HUES64 (cell line): ENCODE results near the gene ACTR2.

Source experiments
- H3K27ac ChIP-seq: 2 replicates; pipeline ENCODE4 v1.7.0; 2013; ENCODE audit warnings: low read depth, low read length, inconsistent platforms
- H3K27me3 ChIP-seq: 2 replicates; pipeline ENCODE4 v1.6.1; 2013; ENCODE audit warnings: mild to moderate bottlenecking, low read length; ENCODE audit not compliant: insufficient read depth
- H3K36me3 ChIP-seq: 2 replicates; pipeline ENCODE4 v1.6.1; 2013; ENCODE audit warnings: mild to moderate bottlenecking, low read length; ENCODE audit not compliant: insufficient read depth
- H3K4me1 ChIP-seq: 2 replicates; pipeline ENCODE4 v1.6.1; 2013; ENCODE audit warnings: mild to moderate bottlenecking, low read length, moderate library complexity; ENCODE audit not compliant: insufficient read depth
- H3K4me3 ChIP-seq: 2 replicates; pipeline ENCODE4 v1.5.1; 2013; ENCODE audit warnings: mild to moderate bottlenecking, low read length, moderate library complexity
- H3K9ac ChIP-seq: 2 replicates; pipeline ENCODE4 v1.6.1; 2013; ENCODE audit warnings: mild to moderate bottlenecking, low read depth, low read length
- H3K9me3 ChIP-seq: 2 replicates; pipeline ENCODE4 v1.6.1; 2013; ENCODE audit warnings: low read depth, low read length; ENCODE audit not compliant: insufficient read depth
- WGBS: fragments of 150-250, 120-280 bp; methylation state at CpG from one replicate; pipeline ENCODE4 v1.1.7; 2013; ENCODE audit warnings: missing lambda C conversion rate; 5-methylcytosine and 5-hydroxymethylcytosine counted together

ACTR2 gene

DNA sequence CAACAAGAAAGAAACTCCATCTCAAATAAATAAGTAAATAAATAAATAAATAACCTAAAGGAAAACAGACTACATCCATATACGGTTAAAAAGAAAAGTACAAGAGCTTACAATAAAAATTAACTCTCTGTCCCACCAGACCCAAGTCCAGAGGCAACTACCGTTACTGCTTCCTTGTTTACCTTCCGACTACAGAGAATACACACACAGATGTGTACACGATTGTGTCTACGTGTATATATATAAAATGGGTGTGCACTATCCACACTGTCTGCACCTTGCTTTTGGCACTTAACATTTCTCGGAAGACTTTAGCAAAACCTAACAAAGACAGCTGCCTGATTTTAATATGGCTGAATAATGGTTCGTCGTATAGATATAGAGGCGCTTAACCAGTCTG, 69.9 kb downstream of the ACTR2 start:
- H3K27me3 ChIP-seq, result no peaks in the 10 kb centered on the region

DNA sequence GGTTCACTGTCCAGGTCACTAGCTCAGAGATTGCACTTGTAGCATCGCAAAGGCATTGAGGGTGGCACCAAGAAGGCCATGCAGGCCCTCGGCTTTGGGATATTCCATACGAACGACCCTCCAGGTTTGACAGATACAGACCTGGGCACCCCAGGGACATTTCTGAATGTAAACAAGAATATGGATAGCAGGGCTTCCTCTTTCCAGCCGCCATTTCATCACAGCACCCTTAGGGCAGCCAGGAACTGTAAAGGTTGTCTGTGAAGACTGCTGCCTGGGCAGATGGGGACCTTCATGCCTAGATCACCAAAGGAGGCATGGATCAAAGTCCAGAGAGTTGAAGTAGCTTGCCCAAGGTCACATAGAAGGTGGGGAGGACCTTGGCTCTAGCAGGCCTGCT, 70.5 kb downstream of the ACTR2 start:
- Histone ChIP-seq H3K27me3 (no peaks in the 10 kb centered on the region), H3K9ac (no peak overlapping the region), H3K4me3 (no peak overlapping the region), H3K27ac (no peak overlapping the region), H3K36me3 (no peaks in the 10 kb centered on the region), H3K9me3 (no peaks in the 10 kb centered on the region), H3K4me1 (peaks cover 27% of the 10 kb centered on the region; the same call in 1 of the 2 replicates)
- WGBS, result 94% methylated on average over 5 of the region's 5 CpGs

More for the DNA sequence above, 69.9 kb downstream of the ACTR2 start:
- H3K4me3 ChIP-seq, result no peak overlapping the region
- H3K27ac ChIP-seq, result no peak overlapping the region
- no peaks in the 10 kb centered on the region for H3K9me3 ChIP-seq
- H3K4me1 ChIP-seq, result peaks cover 27% of the 10 kb centered on the region; the same call in 1 of the 2 replicates
- H3K36me3 ChIP-seq, result no peaks in the 10 kb centered on the region
- no peak overlapping the region for H3K9ac ChIP-seq
- WGBS, result 97% methylated on average over 7 of the region's 9 CpGs

DNA sequence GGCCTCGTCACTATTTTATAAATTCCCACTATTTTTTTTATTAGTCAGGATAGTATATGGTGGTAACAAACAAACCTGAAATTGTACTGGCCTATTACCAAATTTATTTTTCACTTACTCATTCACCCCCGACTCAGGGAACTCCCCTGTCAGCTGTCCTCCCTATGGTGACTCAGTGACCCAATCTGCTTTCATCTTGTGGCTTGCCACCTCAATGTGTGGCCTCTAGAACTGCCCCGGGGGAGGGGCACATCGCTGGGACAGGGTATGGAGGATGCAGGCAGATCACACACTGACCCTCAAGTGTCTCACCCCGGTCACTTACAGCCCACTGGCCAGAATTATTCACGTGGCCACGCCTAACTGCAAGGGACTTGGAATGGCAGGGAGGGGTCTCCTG, 71.6 kb downstream of the ACTR2 start:
- no peaks in the 10 kb centered on the region for H3K36me3 ChIP-seq
- no peak overlapping the region for H3K27ac ChIP-seq
- H3K4me3 ChIP-seq, result no peak overlapping the region
- no peaks in the 10 kb centered on the region for H3K27me3 ChIP-seq
- peaks cover 22% of the 10 kb centered on the region; the same call in 1 of the 2 replicates for H3K4me1 ChIP-seq
- H3K9me3 ChIP-seq, result no peaks in the 10 kb centered on the region
- 78% methylated on average over 6 of the region's 7 CpGs for WGBS
- H3K9ac ChIP-seq, result no peak overlapping the region

DNA sequence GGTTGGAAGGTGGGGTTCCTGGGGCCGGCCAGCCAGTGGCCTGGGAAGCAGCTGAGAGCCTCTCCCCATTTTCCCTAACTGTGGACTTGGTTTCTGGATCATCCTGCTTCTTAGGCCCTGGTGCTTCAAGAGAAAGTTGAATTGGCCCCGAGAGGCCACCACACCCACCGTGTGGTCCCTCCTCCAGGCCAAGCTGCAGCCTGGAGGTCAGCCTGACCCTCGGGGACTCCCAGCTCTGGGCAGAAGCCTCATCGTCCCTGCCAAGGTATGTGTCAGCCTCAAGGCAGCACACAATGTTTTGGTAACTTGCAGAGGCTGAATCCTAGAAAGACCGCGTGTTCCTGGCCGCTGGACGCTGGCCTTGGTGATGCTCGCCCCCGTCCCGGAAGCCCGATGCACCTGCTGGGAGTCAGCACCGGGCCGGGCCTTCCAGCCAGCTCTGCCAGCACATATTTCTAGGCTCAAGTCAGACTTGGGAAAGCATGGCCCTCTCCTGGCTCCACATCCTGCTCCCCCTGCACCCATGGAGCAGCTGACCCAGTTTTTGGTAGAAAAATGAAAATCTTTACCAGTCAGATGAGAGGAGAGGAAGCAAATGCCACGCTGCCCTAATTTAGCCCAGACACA, 72.6 kb downstream of the ACTR2 start:
- Histone ChIP-seq H3K4me1 (peaks cover 19% of the 10 kb centered on the region; the same call in 1 of the 2 replicates), H3K9me3 (no peaks in the 10 kb centered on the region), H3K4me3 (no peak overlapping the region), H3K27me3 (no peaks in the 10 kb centered on the region), H3K9ac (no peak overlapping the region), H3K36me3 (no peaks in the 10 kb centered on the region), H3K27ac (peak overlapping the region; percentile 15; the same call in 1 of the 2 replicates)
- 71% methylated on average over 16 of the region's 16 CpGs for WGBS

DNA sequence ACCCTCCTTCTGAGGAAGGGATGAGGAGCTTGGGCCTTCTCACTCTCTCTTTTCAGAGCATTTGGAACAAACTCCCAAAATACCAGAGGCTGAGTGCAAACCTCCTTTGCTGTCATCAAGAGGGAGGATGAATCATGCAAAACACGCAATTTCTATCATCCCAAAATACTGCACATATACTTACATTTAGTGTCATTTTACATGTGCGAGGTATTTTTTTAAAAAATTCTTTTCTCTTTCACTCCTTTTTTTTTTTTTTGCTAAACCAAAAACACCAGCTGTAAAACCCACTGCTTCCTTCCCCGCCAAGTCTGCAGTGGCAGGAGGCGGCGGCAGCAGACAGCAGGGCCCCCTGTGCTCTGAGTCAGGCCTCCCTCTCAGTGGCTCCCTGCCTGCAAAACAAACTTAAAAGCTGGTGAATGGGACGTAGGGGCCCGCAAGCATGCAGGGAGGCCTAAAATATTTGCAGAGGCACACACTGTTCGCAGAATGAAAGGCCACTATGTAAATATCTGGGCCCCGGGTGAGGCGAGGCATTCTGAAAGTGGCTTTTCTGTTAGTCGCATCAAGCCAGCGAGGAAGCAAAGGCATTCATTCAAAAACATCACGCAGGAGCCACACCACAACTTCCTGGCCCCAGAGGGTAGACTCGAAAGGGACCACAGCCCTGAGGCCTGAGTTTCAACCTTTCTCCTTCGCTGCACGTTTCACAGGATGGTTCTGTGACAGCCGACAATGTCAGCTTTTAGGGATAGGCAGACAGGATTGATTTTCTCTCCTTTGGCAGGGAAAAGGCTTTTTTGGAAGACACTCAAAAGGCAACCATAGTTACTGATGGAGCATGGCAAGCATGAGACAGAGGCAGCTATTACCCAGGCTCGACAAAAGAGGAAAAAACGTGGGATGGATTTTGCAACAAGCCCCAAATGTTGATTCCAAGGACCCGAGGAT, 73.4 kb downstream of the ACTR2 start:
- WGBS, result 29% methylated on average over 20 of the region's 20 CpGs
- peaks cover 19% of the 10 kb centered on the region; the same call in 1 of the 2 replicates for H3K4me1 ChIP-seq
- H3K27ac ChIP-seq, result peak overlapping the region; percentile 15; the same call in 1 of the 2 replicates
- no peaks in the 10 kb centered on the region for H3K36me3 ChIP-seq
- no peak overlapping the region for H3K9ac ChIP-seq
- no peaks in the 10 kb centered on the region for H3K9me3 ChIP-seq
- H3K4me3 ChIP-seq, result no peak overlapping the region
- H3K27me3 ChIP-seq, result no peaks in the 10 kb centered on the region

DNA sequence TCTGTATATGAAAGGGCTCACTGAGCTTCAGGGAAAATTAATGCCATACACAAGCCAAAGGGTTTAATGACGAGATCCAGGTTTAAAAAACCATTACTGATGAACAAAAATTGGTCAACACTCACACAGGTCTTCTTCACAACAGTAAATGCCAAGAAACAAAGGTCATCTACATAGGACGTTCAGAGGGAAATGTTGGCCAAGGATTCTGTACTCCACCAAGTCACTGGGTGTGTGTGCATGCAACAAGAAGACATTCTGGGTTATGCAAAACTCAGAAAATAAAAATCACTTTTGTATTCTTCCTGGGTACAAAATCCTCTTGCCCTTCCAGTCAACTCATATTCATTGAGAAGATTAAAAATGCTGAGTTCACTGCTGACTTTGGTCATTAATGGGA, 78.3 kb downstream of the ACTR2 start:
- no peak overlapping the region for H3K9ac ChIP-seq
- WGBS, result 90% methylated on average over 2 of the region's 2 CpGs
- H3K27me3 ChIP-seq, result no peaks in the 10 kb centered on the region
- peaks cover 14% of the 10 kb centered on the region; the same call in 1 of the 2 replicates for H3K4me1 ChIP-seq
- peaks cover 9% of the 10 kb centered on the region; the same call in 1 of the 2 replicates for H3K36me3 ChIP-seq
- H3K9me3 ChIP-seq, result no peaks in the 10 kb centered on the region
- H3K27ac ChIP-seq, result no peak overlapping the region
- no peak overlapping the region for H3K4me3 ChIP-seq

DNA sequence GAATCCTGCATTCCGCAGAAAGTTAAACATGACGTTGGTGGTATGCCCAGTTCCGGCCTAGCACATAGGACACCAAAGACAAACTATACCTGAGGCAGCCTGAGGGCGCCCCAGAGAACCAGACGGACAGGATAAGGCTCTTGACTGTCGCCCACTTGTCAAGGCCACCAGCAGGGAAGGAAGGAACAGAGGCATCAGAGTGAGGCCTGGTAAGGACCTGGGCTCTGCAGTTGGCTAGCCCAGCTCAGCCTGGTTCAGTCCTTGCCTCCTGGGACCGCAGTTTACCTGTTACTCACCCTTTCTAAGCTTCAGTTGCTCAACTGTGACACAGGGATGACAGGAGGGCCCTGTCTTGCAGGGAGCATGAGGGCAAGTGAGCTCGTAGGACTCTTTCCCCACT, 82.1 kb downstream of the ACTR2 start:
- H3K27ac ChIP-seq, result no peak overlapping the region
- H3K27me3 ChIP-seq, result no peaks in the 10 kb centered on the region
- no peak overlapping the region for H3K4me3 ChIP-seq
- H3K36me3 ChIP-seq, result peaks cover 38% of the 10 kb centered on the region
- H3K9ac ChIP-seq, result no peak overlapping the region
- 94% methylated on average over 8 of the region's 8 CpGs for WGBS
- no peaks in the 10 kb centered on the region for H3K4me1 ChIP-seq
- no peaks in the 10 kb centered on the region for H3K9me3 ChIP-seq

DNA sequence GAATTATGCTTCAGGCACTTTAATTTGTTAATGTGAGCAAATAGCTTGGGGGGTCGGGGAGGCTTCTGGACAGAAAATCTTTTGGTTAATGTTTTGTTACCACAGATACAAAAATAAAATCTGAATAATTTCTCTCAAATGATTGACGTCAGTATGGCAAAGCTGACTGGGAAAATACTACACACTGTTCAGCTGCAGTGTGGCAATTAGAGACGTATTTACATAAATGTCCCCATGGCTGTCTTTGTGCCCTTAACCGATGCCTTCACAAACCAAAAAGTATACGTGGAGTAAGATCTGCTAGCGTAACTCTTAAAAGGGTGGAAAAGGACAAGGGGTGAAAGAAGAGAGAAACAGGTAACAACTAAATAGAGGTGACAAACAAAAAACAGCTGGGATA, 83.4 kb downstream of the ACTR2 start:
- Histone ChIP-seq H3K9me3 (no peaks in the 10 kb centered on the region), H3K27me3 (no peaks in the 10 kb centered on the region), H3K27ac (no peak overlapping the region), H3K36me3 (peaks cover 48% of the 10 kb centered on the region), H3K9ac (no peak overlapping the region), H3K4me3 (no peak overlapping the region), H3K4me1 (no peaks in the 10 kb centered on the region)
- 98% methylated on average over 6 of the region's 6 CpGs for WGBS

DNA sequence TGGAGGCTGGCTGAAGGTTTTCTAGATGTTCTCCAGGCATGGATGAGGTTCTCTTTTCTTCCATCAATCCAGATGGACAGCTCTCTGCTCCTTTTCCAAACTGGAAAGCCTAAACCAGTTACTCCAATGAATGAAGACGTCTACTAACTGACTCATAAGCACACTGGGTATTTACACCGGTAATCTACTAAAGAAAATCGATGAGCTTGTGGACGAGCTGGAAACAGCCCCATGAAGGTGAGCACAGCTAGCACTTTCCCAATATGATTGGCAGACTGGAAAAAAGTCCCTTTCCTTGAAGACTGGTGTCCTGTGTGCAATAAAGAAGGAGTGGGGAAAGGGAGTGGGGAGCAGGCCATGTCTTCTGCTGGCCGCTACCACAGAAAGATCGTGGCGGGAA, 84.0 kb downstream of the ACTR2 start:
- Histone ChIP-seq H3K27me3 (no peaks in the 10 kb centered on the region), H3K9me3 (no peaks in the 10 kb centered on the region), H3K9ac (no peak overlapping the region), H3K4me1 (no peaks in the 10 kb centered on the region), H3K36me3 (peaks cover 53% of the 10 kb centered on the region), H3K4me3 (no peak overlapping the region), H3K27ac (no peak overlapping the region)
- 96% methylated on average over 7 of the region's 7 CpGs for WGBS

DNA sequence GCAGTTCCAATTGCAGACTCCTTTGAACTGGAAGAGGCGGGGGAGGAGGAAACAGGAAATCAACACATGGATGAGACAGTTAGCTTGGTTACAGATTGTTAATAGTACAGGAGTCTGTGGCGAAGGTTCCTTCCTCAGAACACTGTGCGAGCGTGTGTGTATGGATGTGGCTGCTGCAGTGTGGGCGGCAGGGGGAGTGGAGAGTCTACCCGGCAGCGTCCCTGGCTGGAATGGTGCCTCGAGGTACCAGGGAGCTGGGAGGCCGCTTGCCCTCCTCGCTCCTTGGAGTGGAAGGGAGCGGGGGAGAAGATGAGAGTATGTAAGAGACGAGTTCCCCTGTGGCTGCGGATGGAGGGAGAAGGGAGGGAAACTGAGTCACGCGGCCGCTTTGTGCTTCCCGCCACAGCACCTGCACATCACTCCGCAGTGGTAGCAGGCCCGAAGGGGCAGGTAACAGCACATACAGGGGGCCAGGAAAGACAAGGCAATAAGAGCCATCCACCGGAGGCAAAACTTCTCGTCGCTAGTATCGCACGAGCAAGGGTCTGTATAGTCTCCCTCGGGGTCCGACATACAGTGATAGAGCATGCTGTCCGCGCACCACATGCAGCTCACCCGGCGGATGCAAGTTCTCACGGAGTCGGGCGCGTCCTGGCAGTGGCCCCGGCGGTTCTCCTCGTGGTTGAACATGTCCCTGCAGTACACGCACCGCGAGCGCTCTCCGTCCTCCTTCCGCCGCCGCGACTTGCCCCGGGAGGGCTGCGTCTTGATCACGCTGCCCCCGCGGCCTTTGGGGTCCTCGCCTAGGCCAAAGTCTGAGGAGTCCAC, 85.7 kb downstream of the ACTR2 start:
- no peaks in the 10 kb centered on the region for H3K27me3 ChIP-seq
- H3K36me3 ChIP-seq, result peaks cover 55% of the 10 kb centered on the region
- no peaks in the 10 kb centered on the region for H3K4me1 ChIP-seq
- H3K4me3 ChIP-seq, result no peak overlapping the region
- 96% methylated on average over 52 of the region's 52 CpGs for WGBS
- H3K27ac ChIP-seq, result no peak overlapping the region
- no peak overlapping the region for H3K9ac ChIP-seq
- H3K9me3 ChIP-seq, result no peaks in the 10 kb centered on the region

DNA sequence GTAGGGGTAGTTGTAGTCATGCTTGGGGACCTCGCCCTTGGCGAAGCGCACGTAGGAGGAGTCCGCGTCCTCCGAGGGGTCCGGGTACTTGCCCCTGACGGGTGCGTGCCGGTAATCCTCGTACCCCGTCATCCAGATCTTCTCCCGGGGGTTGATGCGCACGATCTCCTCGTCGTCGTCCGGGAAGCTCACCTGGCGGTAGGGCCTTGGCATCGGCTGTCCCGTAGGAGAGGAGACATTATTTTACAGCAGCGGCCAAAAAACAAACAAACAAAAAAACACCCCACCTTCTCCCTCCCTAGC, 86.3 kb downstream of the ACTR2 start:
- no peaks in the 10 kb centered on the region for H3K9me3 ChIP-seq
- WGBS, result 96% methylated on average over 24 of the region's 24 CpGs
- H3K9ac ChIP-seq, result no peak overlapping the region
- no peak overlapping the region for H3K27ac ChIP-seq
- H3K36me3 ChIP-seq, result peaks cover 55% of the 10 kb centered on the region
- H3K27me3 ChIP-seq, result no peaks in the 10 kb centered on the region
- no peak overlapping the region for H3K4me3 ChIP-seq
- no peaks in the 10 kb centered on the region for H3K4me1 ChIP-seq
